Measurements from ENCODE around the gene USP36.

The USP36 gene

DNA sequence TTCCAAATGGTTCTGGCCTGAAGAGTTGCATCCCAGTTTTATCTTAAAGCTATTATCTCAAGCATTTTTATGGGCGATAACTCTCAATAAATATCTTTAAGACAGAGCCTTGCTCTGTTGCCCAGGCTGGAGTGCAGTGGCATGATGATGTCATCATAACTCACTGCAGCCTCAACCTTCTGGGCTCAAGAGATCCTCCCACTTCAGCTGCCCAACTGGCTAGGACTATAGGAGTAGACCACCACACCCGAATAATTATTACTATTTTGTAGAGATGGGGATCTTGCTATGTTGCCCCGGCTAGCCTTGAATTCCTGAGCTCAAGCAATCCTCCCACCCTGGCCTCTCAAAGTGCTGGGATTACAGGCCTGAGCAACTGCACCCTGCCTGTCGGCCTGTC, 32.5 kb downstream of the USP36 start:
- no peak for DNase-seq

GRCh38 chr17:78806451-78806850, 34.2 kb downstream of the USP36 start:
- peak; percentile 58 for DNase-seq

- peak; percentile 74 for DNase-seq
These were observed 35.3 kb downstream of the USP36 start for GRCh38 chr17:78805301-78805700.

- DNase-seq = peak; percentile 34
These were observed 35.8 kb downstream of the USP36 start for GRCh38 chr17:78804777-78805176.

DNA sequence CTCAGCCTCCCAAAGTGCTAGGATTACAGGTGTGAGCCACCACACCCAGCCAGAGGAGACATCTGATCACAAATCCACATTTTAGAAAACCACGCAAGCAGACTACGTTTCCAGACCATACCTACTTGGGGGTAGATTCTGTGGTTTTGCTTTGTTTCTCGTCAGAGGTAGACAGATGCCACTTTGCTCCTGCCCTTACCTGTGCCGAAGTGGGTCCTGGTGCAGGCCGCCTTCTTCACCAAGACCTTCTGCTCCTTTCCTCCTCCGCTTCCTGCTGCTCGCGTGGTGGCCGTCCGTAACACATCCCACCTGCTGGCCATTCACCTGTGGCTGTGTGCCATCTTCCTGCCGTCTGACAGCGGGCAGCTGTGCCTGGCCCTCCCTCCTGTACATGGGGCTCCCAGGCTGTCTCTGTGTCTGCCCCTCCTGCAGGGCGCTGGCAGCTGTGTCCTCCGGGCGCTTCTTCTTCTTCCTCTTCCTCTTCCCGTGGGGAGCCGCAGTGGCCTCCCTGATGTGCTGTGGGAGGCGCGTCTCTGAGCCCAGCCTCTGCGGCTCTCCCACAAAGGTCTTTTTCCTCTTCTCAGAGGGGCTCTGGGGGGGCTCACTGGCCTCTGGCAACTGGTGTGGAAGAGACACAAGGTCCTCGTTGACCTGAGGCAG, 37.3 kb downstream of the USP36 start:
- no peak for DNase-seq

GRCh38 chr17:78802459-78802858, 38.2 kb downstream of the USP36 start:
- no peak for DNase-seq

GRCh38 chr17:78802008-78802407, 38.6 kb downstream of the USP36 start:
- DNase-seq = no peak

DNA sequence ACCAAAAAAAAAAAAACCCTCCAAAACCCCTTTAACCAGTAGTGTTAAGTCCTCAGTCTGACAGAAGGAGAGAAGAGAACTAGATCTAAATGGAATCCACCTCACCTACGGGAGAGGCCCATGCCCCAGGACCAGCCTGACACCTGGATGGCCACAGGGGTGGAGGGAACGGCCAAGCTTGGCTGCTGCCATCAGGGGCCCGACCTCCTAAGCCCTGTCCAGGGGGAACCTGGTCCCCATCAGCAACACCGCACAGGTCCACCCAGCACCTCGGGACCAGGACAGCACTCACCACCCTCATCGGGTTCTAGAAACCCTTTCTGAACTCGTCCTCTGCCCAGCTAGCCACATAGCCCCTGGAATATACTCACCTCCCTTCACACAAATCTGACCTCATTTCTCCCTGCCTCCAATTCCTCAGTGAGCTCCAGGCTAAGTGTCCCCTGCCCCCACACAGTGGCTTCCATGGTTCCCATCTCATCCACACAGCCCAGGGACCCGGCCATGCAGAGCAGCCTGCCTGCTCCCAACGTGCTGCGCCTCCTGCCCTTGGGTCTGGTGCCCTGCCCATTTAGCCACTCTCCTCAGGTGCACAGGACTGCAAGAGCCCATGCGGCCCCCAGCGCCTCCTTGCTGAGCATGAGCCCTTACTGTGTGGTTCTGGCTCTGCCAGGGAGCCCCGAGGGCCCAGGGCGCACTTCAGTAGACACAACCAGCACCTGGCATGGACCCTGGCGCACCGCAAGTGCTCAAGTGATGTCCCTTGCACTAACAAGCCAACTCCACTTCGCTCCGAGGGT, 40.3 kb downstream of the USP36 start:
- DNase-seq = no peak

DNA sequence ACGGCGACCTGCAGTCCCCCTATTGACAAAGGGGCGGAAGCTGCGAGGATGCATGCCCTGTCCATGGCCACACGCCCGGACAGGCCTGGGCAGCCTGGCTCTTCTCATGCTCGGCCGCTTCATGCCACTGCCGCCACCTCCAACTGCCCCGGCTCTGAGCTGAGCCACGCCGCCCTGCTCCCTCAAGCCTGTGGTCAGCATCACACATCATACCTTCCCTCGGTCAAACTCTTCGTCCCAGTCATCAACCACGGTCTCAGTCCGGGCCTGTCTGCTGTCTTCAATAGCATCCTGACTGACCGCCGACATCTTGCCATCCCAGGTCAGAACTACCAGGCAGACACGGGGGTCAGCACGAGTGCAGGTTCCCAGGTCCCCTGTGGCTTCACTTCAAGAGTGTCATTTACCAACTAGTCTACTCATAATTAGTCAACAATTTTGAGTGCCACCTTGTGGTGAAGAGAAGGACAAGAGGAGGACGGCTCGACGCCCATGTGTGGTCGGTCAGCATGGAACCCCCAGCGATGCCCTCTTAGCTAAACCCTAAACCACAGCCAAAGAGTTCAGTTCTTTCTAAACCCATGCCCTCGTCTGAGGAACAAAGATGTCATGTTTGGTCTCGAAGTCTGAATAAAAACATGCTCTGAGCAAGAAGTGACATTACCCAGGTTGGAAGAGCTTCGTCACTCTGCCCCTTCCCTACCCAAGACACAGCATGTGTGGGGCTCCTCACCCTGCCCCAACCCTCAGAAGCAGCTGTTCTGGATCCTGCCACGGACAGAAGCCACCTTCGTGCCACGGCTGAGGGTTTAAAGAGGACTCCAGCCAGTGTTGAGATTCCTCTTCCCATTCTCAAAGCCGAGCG, 41.7 kb downstream of the USP36 start:
- no peak for DNase-seq

GRCh38 chr17:78797691-78798585, 42.7 kb downstream of the USP36 start:
- DNase-seq = no peak

DNA sequence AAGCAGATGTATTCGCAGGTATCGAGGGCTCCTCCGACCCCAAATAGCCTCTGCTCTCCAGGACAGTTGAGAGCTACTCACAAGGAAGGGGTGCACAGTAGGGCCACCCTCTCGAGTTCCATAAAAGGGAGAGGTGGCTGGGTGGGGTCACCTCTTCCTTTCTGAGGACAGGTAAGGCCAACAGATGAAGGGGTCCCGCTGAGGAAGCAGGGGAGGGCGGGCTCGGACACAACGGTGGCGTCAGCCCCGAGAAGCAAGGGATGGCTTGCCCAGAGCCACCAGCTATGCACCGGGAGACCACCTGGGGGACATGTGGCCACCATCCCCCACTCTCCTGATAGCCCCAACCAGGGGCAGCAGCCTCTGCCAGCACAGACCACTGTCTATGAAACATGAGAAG, 43.4 kb downstream of the USP36 start:
- DNase-seq = no peak

GRCh38 chr17:78796517-78796900, 44.1 kb downstream of the USP36 start:
- no peak for DNase-seq

DNA sequence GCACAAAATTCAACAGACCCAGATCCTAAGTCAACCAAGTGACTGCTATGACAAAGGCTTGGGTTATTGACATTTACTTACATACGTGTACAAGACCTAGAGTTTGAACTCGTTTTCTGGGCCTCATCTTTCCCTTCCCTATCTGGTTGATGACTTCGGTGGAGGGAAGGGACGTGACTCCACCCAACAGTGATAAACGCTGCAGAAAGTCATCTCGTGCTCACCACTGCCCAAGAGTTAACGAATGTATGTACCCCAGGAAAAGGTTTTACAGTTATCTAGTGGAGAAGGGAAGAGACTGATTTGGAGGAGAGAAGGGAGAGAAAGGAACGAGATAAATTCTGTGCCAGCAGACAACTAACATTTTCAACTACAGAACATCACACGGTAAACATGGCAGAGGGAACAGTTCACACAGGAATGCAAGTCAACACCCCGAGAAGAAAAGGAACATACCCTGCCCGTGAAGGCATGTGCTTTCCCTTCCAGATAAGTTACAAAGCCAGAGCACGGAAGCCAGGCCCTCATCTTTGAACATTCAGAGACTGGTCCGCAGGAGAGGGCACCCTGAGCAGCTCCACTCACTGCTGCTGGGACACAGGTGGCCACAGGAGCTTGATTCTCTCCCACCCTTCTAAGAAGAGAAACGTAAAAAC, 44.6 kb downstream of the USP36 start:
- no peak for DNase-seq

GRCh38 chr17:78794864-78795640, 45.6 kb downstream of the USP36 start:
- DNase-seq = no peak

DNA sequence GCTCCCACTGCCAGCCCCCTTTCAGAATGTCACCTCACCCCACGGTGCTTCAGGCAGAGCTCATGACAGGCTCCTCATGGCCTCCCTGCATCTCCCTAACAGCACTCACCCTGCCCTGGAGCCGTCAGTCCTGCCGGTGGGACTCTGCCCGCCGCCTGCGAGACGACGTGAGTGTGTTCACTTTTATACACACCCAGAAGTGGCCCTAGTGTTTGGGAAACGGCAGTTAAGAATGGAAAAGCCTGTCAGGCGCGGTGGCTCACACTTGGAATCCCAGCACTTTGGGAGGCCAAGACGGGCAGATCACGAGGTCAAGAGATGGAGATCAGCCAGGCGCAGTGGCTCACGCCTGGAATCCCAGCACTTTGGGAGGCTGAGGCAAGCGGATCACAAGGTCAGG, 46.2 kb downstream of the USP36 start:
- no peak for DNase-seq

GRCh38 chr17:78793968-78794367, 46.6 kb downstream of the USP36 start:
- no peak for DNase-seq

- no peak for DNase-seq
These were observed 47.2 kb downstream of the USP36 start for GRCh38 chr17:78793415-78793814.

DNA sequence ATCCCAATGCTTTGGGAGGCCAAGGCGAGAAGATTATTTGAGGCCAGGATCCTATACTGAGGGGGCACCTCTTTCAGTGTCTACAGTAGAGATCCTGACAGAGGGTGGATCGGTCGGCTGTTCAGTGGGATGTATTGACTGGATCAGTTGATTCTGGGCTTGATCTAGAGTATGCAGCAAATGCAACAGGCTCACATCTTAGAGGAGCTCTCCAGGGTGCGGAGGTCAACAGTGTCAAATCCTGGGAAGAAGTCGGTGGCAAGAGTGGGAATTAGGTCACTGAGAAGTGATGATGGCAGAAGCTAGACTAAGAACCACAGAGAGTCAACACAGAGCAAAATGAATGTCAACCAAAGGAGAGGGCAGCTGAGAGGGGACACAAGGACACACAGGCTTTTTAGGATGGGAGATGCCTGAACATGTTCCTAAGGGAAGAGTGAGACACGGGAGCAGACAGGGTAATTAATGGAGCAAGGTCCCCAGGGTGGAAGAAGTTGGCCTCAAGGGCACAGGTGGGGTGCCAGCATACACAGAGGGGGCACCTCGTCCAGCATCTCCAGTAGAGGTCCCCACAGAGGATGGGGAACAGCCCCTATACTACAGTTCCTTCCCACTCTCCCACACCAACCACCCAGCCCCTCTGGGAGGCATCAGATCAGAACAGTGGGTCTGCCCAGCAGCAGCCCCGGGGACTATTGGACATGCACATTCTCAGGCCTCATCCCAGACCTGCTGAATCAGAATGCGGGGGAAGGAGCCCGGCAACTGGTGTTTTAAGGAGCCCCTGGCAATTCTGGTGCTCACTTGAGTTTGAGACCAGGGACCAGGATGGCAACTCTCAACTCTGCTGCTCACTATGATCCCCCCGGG, 48.5 kb downstream of the USP36 start:
- no peak for DNase-seq

GRCh38 chr17:78790552-78790951, 50.1 kb downstream of the USP36 start:
- DNase-seq = no peak

DNA sequence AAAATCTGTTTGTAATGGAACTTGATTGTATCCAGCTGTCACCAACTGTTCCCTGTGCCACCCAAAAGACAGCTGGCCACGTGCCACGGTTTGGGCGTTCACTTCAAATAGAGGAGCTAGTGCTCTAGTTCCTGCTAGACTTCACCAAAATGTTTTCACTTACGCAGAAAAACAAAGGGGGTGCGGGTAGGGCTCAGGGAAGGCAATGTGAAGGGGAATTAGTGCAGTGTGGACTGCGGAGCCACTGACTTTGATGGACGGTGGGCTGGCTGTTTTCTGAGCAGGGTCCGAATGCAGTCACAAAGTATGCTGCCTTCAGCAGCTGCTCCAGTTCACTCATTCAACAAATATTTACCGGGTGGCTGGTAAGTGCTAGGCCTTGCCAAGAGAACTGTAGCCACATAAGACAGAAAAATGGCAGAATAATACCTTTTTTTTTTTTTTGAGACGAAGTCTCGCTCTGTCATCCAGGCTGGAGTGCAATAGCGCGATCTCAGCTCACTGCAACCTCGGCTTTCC, 50.9 kb downstream of the USP36 start:
- DNase-seq = no peak
